SK-N-MC (cell line): ENCODE data around the gene STAT4.

Experiments used
- DNase-seq: peaks from one replicate; pipeline ENCODE4 v3.0.0-alpha.2; 2011; ENCODE audit warnings: low read depth, low spot score
- H3K27ac ChIP-seq: fragments of 200-600 bp; sonication (generic); 2 replicates; pipeline ENCODE4 v1.5.1; 2016; ENCODE audit warnings: mixed run types
- H3K36me3 ChIP-seq: fragments of 200-600 bp; sonication (generic); 2 replicates; pipeline ENCODE4 v1.6.1; 2017; ENCODE audit warnings: antibody characterized with exemption, low read length, mixed read lengths; ENCODE audit not compliant: insufficient read depth
- H3K4me3 ChIP-seq: fragments of 200-600 bp; sonication (generic); 2 replicates; pipeline ENCODE4 v1.5.1; 2016
- H3K9ac ChIP-seq: fragments of 200-600 bp; sonication (generic); 2 replicates; pipeline ENCODE4 v1.8.0; 2017; ENCODE audit warnings: mixed run types, mixed read lengths; ENCODE audit not compliant: insufficient read length
- H3K9me3 ChIP-seq: fragments of 200-600 bp; sonication (generic); 2 replicates; pipeline ENCODE4 v1.6.1; 2017; ENCODE audit warnings: low read depth, mild to moderate bottlenecking, antibody characterized with exemption, low read length, moderate library complexity, mixed read lengths
- EZH2 ChIP-seq: fragments of 200-600 bp; sonication (generic); IDR thresholded peaks from one replicate; pipeline ENCODE4 v1.6.1; 2017; ENCODE audit warnings: antibody characterized with exemption
- FOXP2 ChIP-seq: optimal IDR thresholded peaks from 2 replicates; pipeline ENCODE3; 2011; ENCODE audit warnings: mild to moderate bottlenecking, moderate library complexity; ENCODE audit not compliant: insufficient read depth; ENCODE audit errors: extremely low read length, control extremely low read depth
- POLR2AphosphoS5 ChIP-seq: IDR thresholded peaks from 2 replicates; pipeline ENCODE4 v1.6.1; 2012; ENCODE audit warnings: mild to moderate bottlenecking, low read depth, low read length, borderline replicate concordance

STAT4 gene

GRCh38 chr2:190994148-190994547 is 156.6 kb downstream of the STAT4 start:
- TF ChIP-seq EZH2 = no peak
- TF ChIP-seq FOXP2 = no peak
- no peak for TF ChIP-seq POLR2AphosphoS5
- Histone ChIP-seq H3K36me3 (peaks cover 71% of the 10 kb centered on the region), H3K4me3 (no peak overlapping the region), H3K9ac (no peak overlapping the region), H3K9me3 (no peaks in the 10 kb centered on the region), H3K27ac (no peak overlapping the region)
- no peak for DNase-seq

- Histone ChIP-seq H3K36me3 (peaks cover 70% of the 10 kb centered on the region), H3K9me3 (no peaks in the 10 kb centered on the region), H3K9ac (no peak overlapping the region), H3K27ac (no peak overlapping the region), H3K4me3 (no peak overlapping the region)
- no peak for DNase-seq
- TF ChIP-seq FOXP2 = no peak
- no peak for TF ChIP-seq POLR2AphosphoS5
- no peak for TF ChIP-seq EZH2
Observed at GRCh38 chr2:190993292-190993643, 157.5 kb downstream of the STAT4 start.

- Histone ChIP-seq H3K4me3 (no peak overlapping the region), H3K27ac (no peak overlapping the region), H3K9me3 (no peaks in the 10 kb centered on the region), H3K9ac (no peak overlapping the region), H3K36me3 (peaks cover 63% of the 10 kb centered on the region)
- TF ChIP-seq POLR2AphosphoS5 (no peak), FOXP2 (no peak), EZH2 (no peak)
- DNase-seq = no peak
Observed at GRCh38 chr2:190990132-190990531, 160.7 kb downstream of the STAT4 start.

- TF ChIP-seq FOXP2 (no peak), EZH2 (no peak), POLR2AphosphoS5 (no peak)
- Histone ChIP-seq H3K4me3 (no peak overlapping the region), H3K9me3 (no peaks in the 10 kb centered on the region), H3K27ac (no peak overlapping the region), H3K9ac (no peak overlapping the region), H3K36me3 (peaks cover 68% of the 10 kb centered on the region)
- no peak for DNase-seq
Observed at GRCh38 chr2:190988910-190989309, 161.9 kb downstream of the STAT4 start.

- peaks cover 68% of the 10 kb centered on the region for H3K36me3 ChIP-seq
- TF ChIP-seq FOXP2 = no peak
- TF ChIP-seq POLR2AphosphoS5 = no peak
- TF ChIP-seq EZH2 = no peak
- no peak for DNase-seq
- no peak overlapping the region for H3K4me3 ChIP-seq
- no peaks in the 10 kb centered on the region for H3K9me3 ChIP-seq
- H3K9ac ChIP-seq = no peak overlapping the region
- no peak overlapping the region for H3K27ac ChIP-seq
Observed at GRCh38 chr2:190987938-190988337, 162.9 kb downstream of the STAT4 start.

GRCh38 chr2:190987116-190987515 is 163.7 kb downstream of the STAT4 start:
- peaks cover 72% of the 10 kb centered on the region for H3K36me3 ChIP-seq
- H3K4me3 ChIP-seq = no peak overlapping the region
- no peaks in the 10 kb centered on the region for H3K9me3 ChIP-seq
- TF ChIP-seq POLR2AphosphoS5 = no peak
- no peak for TF ChIP-seq FOXP2
- TF ChIP-seq EZH2 = no peak
- no peak overlapping the region for H3K9ac ChIP-seq
- no peak for DNase-seq
- 0 out of 2 replicates have a peak overlapping the region, but pooled peaks have one; percentile 23 for H3K27ac ChIP-seq

- no peak overlapping the region for H3K9ac ChIP-seq
- DNase-seq = peak; percentile 53
- TF ChIP-seq EZH2 (no peak), FOXP2 (no peak)
- peaks cover 77% of the 10 kb centered on the region for H3K36me3 ChIP-seq
- H3K27ac ChIP-seq = 0 out of 2 replicates have a peak overlapping the region, but pooled peaks have one; percentile 36
- H3K9me3 ChIP-seq = no peaks in the 10 kb centered on the region
- H3K4me3 ChIP-seq = peak overlapping the region; percentile 17; the same call in 1 of the 2 replicates
Observed at GRCh38 chr2:190986221-190986953, 164.4 kb downstream of the STAT4 start.

GRCh38 chr2:190984595-190984994 is 166.2 kb downstream of the STAT4 start:
- DNase-seq = no peak
- no peak overlapping the region for H3K9ac ChIP-seq
- H3K36me3 ChIP-seq = peaks cover 63% of the 10 kb centered on the region
- H3K27ac ChIP-seq = no peak overlapping the region
- TF ChIP-seq EZH2 (no peak), FOXP2 (no peak), POLR2AphosphoS5 (no peak)
- no peak overlapping the region for H3K4me3 ChIP-seq
- no peaks in the 10 kb centered on the region for H3K9me3 ChIP-seq
